HUES6 (cell line): ENCODE results near the gene HNRNPLL.

ENCODE experiments used
- H3K27ac ChIP-seq: 2 replicates; pipeline ENCODE4 v1.7.0; 2013; ENCODE audit warnings: low read depth, mild to moderate bottlenecking, low read length, inconsistent platforms
- H3K27me3 ChIP-seq: 2 replicates; pipeline ENCODE4 v1.6.1; 2013; ENCODE audit warnings: low read length; ENCODE audit not compliant: control insufficient read depth, insufficient read depth
- H3K36me3 ChIP-seq: 2 replicates; pipeline ENCODE4 v1.6.1; 2013; ENCODE audit warnings: low read length; ENCODE audit not compliant: control insufficient read depth, insufficient read depth
- H3K4me1 ChIP-seq: 2 replicates; pipeline ENCODE4 v1.6.1; 2013; ENCODE audit warnings: low read length; ENCODE audit not compliant: control insufficient read depth, insufficient read depth
- H3K4me3 ChIP-seq: 2 replicates; pipeline ENCODE4 v1.5.1; 2013; ENCODE audit warnings: low read depth, low read length
- H3K9ac ChIP-seq: one replicate; pipeline ENCODE4 v1.6.1; 2013; ENCODE audit warnings: mild to moderate bottlenecking, low read length
- H3K9me3 ChIP-seq: 2 replicates; pipeline ENCODE4 v1.6.1; 2013; ENCODE audit warnings: low read depth, low read length; ENCODE audit not compliant: control insufficient read depth, insufficient read depth

HNRNPLL gene

GRCh38 chr2:38526195-38526594 is 76.5 kb downstream of the HNRNPLL start:
- H3K4me3 ChIP-seq, result no peak overlapping the region
- no peak overlapping the region for H3K9ac ChIP-seq
- H3K27ac ChIP-seq, result no peak overlapping the region
- no peaks in the 10 kb centered on the region for H3K27me3 ChIP-seq
- no peaks in the 10 kb centered on the region for H3K36me3 ChIP-seq
- H3K4me1 ChIP-seq, result peaks cover 20% of the 10 kb centered on the region
- H3K9me3 ChIP-seq, result no peaks in the 10 kb centered on the region

GRCh38 chr2:38524580-38524979 is 78.1 kb downstream of the HNRNPLL start:
- Histone ChIP-seq H3K27ac (no peak overlapping the region), H3K27me3 (no peaks in the 10 kb centered on the region), H3K4me1 (peaks cover 20% of the 10 kb centered on the region), H3K36me3 (no peaks in the 10 kb centered on the region), H3K9ac (no peak overlapping the region), H3K4me3 (no peak overlapping the region), H3K9me3 (no peaks in the 10 kb centered on the region)

- Histone ChIP-seq H3K27ac (no peak overlapping the region), H3K36me3 (no peaks in the 10 kb centered on the region), H3K9ac (no peak overlapping the region), H3K27me3 (no peaks in the 10 kb centered on the region), H3K4me1 (peaks cover 20% of the 10 kb centered on the region), H3K9me3 (no peaks in the 10 kb centered on the region), H3K4me3 (no peak overlapping the region)
Measured at GRCh38 chr2:38523728-38524437, 78.8 kb downstream of the HNRNPLL start.

- no peaks in the 10 kb centered on the region for H3K27me3 ChIP-seq
- H3K9ac ChIP-seq, result no peak overlapping the region
- no peaks in the 10 kb centered on the region for H3K36me3 ChIP-seq
- no peaks in the 10 kb centered on the region for H3K9me3 ChIP-seq
- H3K4me1 ChIP-seq, result peaks cover 15% of the 10 kb centered on the region
- no peak overlapping the region for H3K27ac ChIP-seq
- H3K4me3 ChIP-seq, result no peak overlapping the region
Measured at GRCh38 chr2:38522754-38523349, 79.9 kb downstream of the HNRNPLL start.

GRCh38 chr2:38521835-38522234 is 80.9 kb downstream of the HNRNPLL start:
- Histone ChIP-seq H3K9ac (no peak overlapping the region), H3K4me3 (no peak overlapping the region), H3K9me3 (no peaks in the 10 kb centered on the region), H3K36me3 (no peaks in the 10 kb centered on the region), H3K4me1 (peaks cover 14% of the 10 kb centered on the region), H3K27ac (no peak overlapping the region), H3K27me3 (no peaks in the 10 kb centered on the region)

GRCh38 chr2:38517284-38517683 is 85.4 kb downstream of the HNRNPLL start:
- no peak overlapping the region for H3K9ac ChIP-seq
- H3K36me3 ChIP-seq, result no peaks in the 10 kb centered on the region
- H3K4me1 ChIP-seq, result no peaks in the 10 kb centered on the region; the same call in 1 of the 2 replicates
- no peaks in the 10 kb centered on the region for H3K27me3 ChIP-seq
- H3K27ac ChIP-seq, result no peak overlapping the region
- no peak overlapping the region for H3K4me3 ChIP-seq
- H3K9me3 ChIP-seq, result no peaks in the 10 kb centered on the region

- Histone ChIP-seq H3K36me3 (no peaks in the 10 kb centered on the region), H3K9me3 (no peaks in the 10 kb centered on the region), H3K9ac (no peak overlapping the region), H3K27me3 (no peaks in the 10 kb centered on the region), H3K4me1 (no peaks in the 10 kb centered on the region; the same call in 1 of the 2 replicates), H3K4me3 (no peak overlapping the region), H3K27ac (no peak overlapping the region)
Measured at GRCh38 chr2:38516526-38516925, 86.2 kb downstream of the HNRNPLL start.

GRCh38 chr2:38516122-38516521 is 86.6 kb downstream of the HNRNPLL start:
- H3K4me1 ChIP-seq, result no peaks in the 10 kb centered on the region; the same call in 1 of the 2 replicates
- H3K27ac ChIP-seq, result no peak overlapping the region
- H3K9me3 ChIP-seq, result no peaks in the 10 kb centered on the region
- no peaks in the 10 kb centered on the region for H3K36me3 ChIP-seq
- no peak overlapping the region for H3K4me3 ChIP-seq
- no peaks in the 10 kb centered on the region for H3K27me3 ChIP-seq
- no peak overlapping the region for H3K9ac ChIP-seq

- Histone ChIP-seq H3K9me3 (no peaks in the 10 kb centered on the region), H3K9ac (no peak overlapping the region), H3K27me3 (no peaks in the 10 kb centered on the region), H3K36me3 (no peaks in the 10 kb centered on the region), H3K27ac (no peak overlapping the region), H3K4me3 (no peak overlapping the region), H3K4me1 (no peaks in the 10 kb centered on the region; the same call in 1 of the 2 replicates)
Measured at GRCh38 chr2:38515155-38516074, 87.3 kb downstream of the HNRNPLL start.

- Histone ChIP-seq H3K4me3 (no peak overlapping the region), H3K9me3 (no peaks in the 10 kb centered on the region), H3K9ac (no peak overlapping the region), H3K4me1 (no peaks in the 10 kb centered on the region; the same call in 1 of the 2 replicates), H3K27ac (no peak overlapping the region), H3K36me3 (no peaks in the 10 kb centered on the region), H3K27me3 (no peaks in the 10 kb centered on the region)
Measured at GRCh38 chr2:38514603-38515154, 88.0 kb downstream of the HNRNPLL start.
